Measurements from ENCODE around the gene NOP16.
A peak's percentile ranks its signal among the peaks of the same experiment; 100 is the strongest.

Gene NOP16

DNA sequence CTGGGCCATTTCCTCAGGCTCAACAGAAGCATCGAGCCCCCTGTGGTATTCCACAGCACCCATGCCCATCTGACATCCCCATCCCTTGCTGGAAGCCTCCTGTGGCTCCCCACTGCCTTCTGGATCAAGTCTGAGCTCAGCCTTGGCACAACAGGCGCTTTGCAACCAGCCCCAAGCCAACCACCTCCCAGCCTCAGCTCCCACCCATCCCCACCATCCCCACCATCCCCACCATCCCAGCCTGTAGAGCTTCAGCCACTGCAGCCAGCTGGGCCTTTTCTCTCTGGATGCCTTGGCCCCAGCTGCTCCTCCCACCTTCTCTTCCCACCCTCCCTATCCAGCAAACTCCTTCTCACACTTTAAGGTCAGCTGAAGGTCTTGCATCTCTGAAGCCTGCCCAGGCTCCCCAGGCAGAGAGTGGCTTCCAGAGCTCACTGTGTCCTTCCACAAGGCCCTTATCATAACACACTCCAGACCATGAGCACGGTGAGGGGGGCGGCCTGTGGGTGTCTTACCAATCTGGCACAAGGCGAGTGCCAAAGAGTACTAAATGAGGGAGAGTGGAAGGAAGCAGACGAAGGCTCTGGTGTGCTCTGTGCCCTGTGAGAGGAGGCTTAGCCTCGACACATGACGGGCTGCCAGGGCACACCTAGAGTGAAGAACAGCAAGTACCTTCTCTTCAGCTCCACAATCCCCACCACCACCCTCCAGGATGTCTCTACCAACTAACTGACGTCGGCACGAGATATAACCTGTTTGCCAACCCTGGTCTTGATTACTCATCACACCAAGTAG, 6.7 kb upstream of the NOP16 start:
- no peak overlapping the region for H3K27ac ChIP-seq (ENCODE audit: low read depth, low read length)
- 93% methylated on average over 11 of the region's 11 CpGs for WGBS
- peaks cover 9% of the 10 kb centered on the region; the same call in 1 of the 2 replicates for H3K36me3 ChIP-seq (ENCODE audit: insufficient read depth, low read length)
- no peaks in the 10 kb centered on the region for H3K27me3 ChIP-seq (ENCODE audit: insufficient read depth, low read length)
- no peaks in the 10 kb centered on the region for H3K9me3 ChIP-seq (ENCODE audit: insufficient read depth, low read depth, low read length)
- H3K4me3 ChIP-seq (ENCODE audit: low read length), result no peak overlapping the region
- no peaks in the 10 kb centered on the region for H3K4me1 ChIP-seq (ENCODE audit: insufficient read depth, low read length)
- no peak overlapping the region for H3K9ac ChIP-seq (ENCODE audit: low read depth, low read length)

DNA sequence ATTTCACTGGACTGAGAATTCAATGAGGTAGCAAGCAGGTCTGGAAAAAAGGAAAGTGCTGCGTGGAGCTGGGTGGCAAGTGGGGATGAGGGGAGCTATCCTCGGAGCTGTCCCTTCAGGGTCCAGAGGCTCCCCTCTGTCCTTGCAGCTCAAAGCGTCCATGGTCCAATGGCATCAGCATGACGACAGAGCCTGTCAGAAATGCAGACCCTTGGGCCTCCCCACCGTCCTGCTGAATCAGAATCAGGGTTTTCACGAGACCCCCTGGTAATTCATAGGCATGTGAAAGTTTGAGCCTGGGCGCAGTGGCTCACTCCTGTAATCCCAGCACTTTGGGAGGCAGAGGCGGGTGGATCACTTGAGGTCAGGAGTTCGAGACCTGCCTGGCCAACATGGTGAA, 5.7 kb upstream of the NOP16 start:
- Histone ChIP-seq H3K36me3 (ENCODE audit: insufficient read depth, low read length) (peaks cover 9% of the 10 kb centered on the region; the same call in 1 of the 2 replicates), H3K27ac (ENCODE audit: low read depth, low read length) (no peak overlapping the region), H3K27me3 (ENCODE audit: insufficient read depth, low read length) (no peaks in the 10 kb centered on the region), H3K9me3 (ENCODE audit: insufficient read depth, low read depth, low read length) (no peaks in the 10 kb centered on the region), H3K9ac (ENCODE audit: low read depth, low read length) (no peak overlapping the region), H3K4me1 (ENCODE audit: insufficient read depth, low read length) (no peaks in the 10 kb centered on the region), H3K4me3 (ENCODE audit: low read length) (no peak overlapping the region)
- WGBS, result 94% methylated on average over 9 of the region's 9 CpGs

DNA sequence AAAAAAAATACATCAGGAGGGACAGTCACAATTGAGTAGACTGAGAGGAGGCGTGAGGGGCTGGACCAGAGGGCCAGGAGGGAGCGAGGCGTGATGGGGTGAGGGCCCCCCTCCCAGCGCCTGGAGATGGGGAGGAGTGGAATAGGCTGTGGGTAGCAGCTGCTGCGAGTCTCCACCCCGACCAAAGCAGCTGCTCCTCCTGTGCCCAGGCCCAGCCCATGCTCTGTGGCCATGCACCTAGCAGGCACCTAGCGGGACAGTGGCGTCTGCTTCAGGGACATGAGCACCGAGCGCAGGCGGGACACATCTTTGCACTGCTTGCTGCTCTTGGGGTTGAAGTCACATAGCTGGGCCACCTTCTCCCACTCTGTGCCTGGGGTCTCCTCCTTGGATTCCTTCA, 4.1 kb upstream of the NOP16 start:
- H3K9ac ChIP-seq (ENCODE audit: low read depth, low read length), result no peak overlapping the region
- WGBS, result 91% methylated on average over 11 of the region's 11 CpGs

DNA sequence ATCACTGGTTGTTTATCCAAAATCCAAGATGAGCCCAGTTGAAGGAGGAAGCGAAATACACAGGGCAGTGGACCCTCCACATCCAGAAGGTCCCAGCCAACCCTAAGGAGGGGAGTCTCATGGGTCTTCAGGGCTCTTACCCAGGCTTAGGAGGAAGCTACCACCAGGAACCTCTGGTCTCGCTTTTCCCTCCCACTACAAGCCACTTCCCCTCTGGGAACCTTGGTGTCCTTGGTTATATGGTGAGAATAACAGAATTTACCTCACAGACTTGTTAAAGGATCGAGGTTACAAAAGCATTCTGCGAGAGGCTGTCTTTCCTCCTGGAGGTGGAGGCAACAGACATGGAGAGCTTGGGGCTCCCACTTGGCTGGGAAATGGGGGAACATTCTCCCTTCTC, 3.6 kb upstream of the NOP16 start:
- peaks cover 11% of the 10 kb centered on the region for H3K36me3 ChIP-seq (ENCODE audit: insufficient read depth, low read length)
- H3K4me3 ChIP-seq (ENCODE audit: low read length), result no peak overlapping the region
- H3K27ac ChIP-seq (ENCODE audit: low read depth, low read length), result no peak overlapping the region

More for the DNA sequence above, 4.1 kb upstream of the NOP16 start:
- Histone ChIP-seq H3K9me3 (ENCODE audit: insufficient read depth, low read depth, low read length) (no peaks in the 10 kb centered on the region), H3K4me1 (ENCODE audit: insufficient read depth, low read length) (no peaks in the 10 kb centered on the region), H3K4me3 (ENCODE audit: low read length) (no peak overlapping the region), H3K27ac (ENCODE audit: low read depth, low read length) (no peak overlapping the region), H3K27me3 (ENCODE audit: insufficient read depth, low read length) (no peaks in the 10 kb centered on the region), H3K36me3 (ENCODE audit: insufficient read depth, low read length) (peaks cover 9% of the 10 kb centered on the region; the same call in 1 of the 2 replicates)

DNA sequence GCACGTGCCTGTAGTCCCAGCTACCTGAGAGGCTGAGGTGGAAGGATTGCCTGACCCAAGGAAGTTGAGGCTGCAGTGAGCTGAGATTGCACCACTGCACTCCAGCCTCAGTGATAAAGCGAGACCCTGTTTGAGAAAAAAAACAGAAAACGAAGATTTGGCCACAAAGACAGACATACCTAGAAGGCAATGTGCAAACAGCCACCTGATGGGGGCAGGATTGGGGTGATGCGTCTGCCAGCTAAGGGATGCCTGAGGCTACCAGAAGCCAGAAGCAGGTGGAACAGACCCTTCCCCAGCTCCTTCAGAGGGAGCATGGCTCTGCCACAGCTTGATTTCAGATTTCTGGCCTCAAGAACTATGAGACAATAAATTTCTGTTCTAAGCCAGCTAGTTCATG, 3.1 kb upstream of the NOP16 start:
- H3K27ac ChIP-seq (ENCODE audit: low read depth, low read length), result no peak overlapping the region
- peaks cover 16% of the 10 kb centered on the region for H3K36me3 ChIP-seq (ENCODE audit: insufficient read depth, low read length)
- WGBS, result 89% methylated on average over 4 of the region's 4 CpGs
- no peak overlapping the region for H3K4me3 ChIP-seq (ENCODE audit: low read length)
- H3K9me3 ChIP-seq (ENCODE audit: insufficient read depth, low read depth, low read length), result no peaks in the 10 kb centered on the region
- H3K4me1 ChIP-seq (ENCODE audit: insufficient read depth, low read length), result peaks cover 7% of the 10 kb centered on the region
- no peaks in the 10 kb centered on the region for H3K27me3 ChIP-seq (ENCODE audit: insufficient read depth, low read length)
- no peak overlapping the region for H3K9ac ChIP-seq (ENCODE audit: low read depth, low read length)

More for the DNA sequence above, 3.6 kb upstream of the NOP16 start:
- Histone ChIP-seq H3K9me3 (ENCODE audit: insufficient read depth, low read depth, low read length) (no peaks in the 10 kb centered on the region), H3K4me1 (ENCODE audit: insufficient read depth, low read length) (peaks cover 5% of the 10 kb centered on the region), H3K9ac (ENCODE audit: low read depth, low read length) (no peak overlapping the region), H3K27me3 (ENCODE audit: insufficient read depth, low read length) (no peaks in the 10 kb centered on the region)
- 77% methylated on average over 4 of the region's 4 CpGs for WGBS

DNA sequence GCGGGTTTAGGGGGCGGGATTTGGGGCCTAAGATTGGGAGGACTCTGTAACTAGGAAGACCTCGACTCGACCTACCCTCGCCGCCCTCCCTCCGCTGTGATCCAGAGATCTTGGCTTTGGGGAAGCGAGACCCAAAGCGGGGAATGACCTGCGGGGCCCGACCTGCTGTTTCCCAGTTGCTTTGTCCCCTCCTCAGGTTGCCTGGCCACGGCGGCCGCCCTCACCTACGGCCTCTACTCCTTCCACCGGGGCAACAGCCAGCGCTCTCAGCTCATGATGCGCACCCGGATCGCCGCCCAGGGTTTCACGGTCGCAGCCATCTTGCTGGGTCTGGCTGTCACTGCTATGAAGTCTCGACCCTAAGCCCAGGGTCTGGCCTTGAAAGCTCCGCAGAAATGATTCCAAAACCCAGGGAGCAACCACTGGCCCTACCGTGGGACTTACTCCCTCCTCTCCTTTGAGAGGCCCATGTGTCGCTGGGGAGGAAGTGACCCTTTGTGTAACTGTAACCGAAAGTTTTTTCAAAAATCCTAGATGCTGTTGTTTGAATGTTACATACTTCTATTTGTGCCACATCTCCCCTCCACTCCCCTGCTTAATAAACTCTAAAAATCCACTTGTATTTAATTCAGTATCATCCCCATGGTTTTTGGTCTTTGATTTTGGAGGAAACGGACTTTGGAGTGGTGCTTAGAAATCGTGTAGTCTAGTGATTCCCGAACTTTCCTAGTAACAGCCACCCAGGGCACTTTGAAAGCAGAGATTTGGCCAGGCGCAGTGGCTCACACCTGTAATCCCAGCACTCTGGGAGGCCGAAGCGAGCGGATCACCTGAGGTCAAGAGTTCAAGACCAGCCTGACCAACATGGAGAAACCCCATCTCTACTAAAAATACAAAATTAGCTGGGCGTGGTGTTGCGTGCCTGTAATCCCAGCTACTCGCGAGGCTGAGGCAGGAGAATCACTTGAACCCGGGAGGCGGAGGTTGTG, 1.0 kb upstream of the NOP16 start:
- peak overlapping the region; percentile 90 for H3K4me3 ChIP-seq (ENCODE audit: low read length)
- peaks cover 7% of the 10 kb centered on the region for H3K4me1 ChIP-seq (ENCODE audit: insufficient read depth, low read length)
- H3K36me3 ChIP-seq (ENCODE audit: insufficient read depth, low read length), result peaks cover 37% of the 10 kb centered on the region
- peak overlapping the region; percentile 98 for H3K9ac ChIP-seq (ENCODE audit: low read depth, low read length)
- no peaks in the 10 kb centered on the region for H3K27me3 ChIP-seq (ENCODE audit: insufficient read depth, low read length)
- WGBS, result 30% methylated on average over 40 of the region's 41 CpGs
- H3K9me3 ChIP-seq (ENCODE audit: insufficient read depth, low read depth, low read length), result no peaks in the 10 kb centered on the region
- H3K27ac ChIP-seq (ENCODE audit: low read depth, low read length), result peak overlapping the region; percentile 87

DNA sequence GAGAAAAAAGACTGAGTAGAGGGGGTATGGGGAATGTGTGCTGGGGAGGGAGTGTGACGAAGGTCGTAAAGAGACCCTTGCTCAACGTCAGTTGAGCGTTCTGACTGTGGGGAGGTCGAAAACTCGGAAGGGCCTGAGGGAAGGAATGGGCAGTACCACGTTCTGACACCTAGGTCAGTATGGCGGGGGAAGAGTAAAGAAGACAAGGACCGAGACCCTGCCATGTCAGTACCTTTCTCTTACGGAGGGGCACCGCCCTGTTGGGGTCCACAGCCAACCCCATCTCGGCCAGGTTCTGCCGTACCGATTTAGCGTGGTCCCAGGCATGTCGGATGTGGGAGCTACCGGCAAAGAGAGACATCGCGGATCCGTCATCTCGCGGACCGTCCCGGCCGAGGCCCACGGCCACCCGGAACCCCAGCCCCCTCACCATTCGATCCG, 375 bp downstream of the NOP16 start:
- Histone ChIP-seq H3K4me1 (ENCODE audit: insufficient read depth, low read length) (peaks cover 7% of the 10 kb centered on the region), H3K27me3 (ENCODE audit: insufficient read depth, low read length) (no peaks in the 10 kb centered on the region), H3K27ac (ENCODE audit: low read depth, low read length) (peak overlapping the region; percentile 75), H3K9me3 (ENCODE audit: insufficient read depth, low read depth, low read length) (no peaks in the 10 kb centered on the region), H3K36me3 (ENCODE audit: insufficient read depth, low read length) (peaks cover 51% of the 10 kb centered on the region), H3K4me3 (ENCODE audit: low read length) (peak overlapping the region; percentile 90), H3K9ac (ENCODE audit: low read depth, low read length) (peak overlapping the region; percentile 98)
- under 1% methylated on average over 29 of the region's 29 CpGs for WGBS

DNA sequence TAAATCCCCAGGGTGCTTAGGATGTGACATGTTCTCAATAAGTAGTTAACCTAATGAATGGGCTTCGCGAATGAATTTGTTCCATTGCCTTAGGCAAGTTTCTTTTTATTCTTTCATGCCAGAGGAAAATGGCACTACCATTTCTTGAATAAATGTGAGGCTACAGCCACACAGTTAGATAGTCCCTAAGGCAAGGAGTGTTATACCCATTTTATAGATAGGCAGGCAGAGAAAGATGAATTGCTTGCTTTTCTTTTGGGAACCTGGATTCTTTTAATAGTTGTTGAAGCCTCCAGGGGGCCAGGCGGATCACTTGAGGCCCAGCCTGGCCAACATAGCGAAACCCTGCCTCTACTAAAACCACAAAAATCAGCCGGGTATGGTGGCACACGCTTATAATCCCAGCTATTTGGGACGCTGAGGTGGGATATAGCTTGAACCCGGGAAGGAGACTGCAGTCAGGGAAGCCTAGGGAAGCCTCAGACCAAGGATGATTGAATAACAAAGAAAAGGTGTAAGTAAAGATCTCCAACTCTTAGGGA, 943 bp downstream of the NOP16 start:
- Histone ChIP-seq H3K27me3 (ENCODE audit: insufficient read depth, low read length) (no peaks in the 10 kb centered on the region), H3K27ac (ENCODE audit: low read depth, low read length) (peak overlapping the region; percentile 75; the same call in 1 of the 2 replicates), H3K4me1 (ENCODE audit: insufficient read depth, low read length) (peaks cover 7% of the 10 kb centered on the region), H3K9ac (ENCODE audit: low read depth, low read length) (peak overlapping the region; percentile 98), H3K4me3 (ENCODE audit: low read length) (peak overlapping the region; percentile 90), H3K36me3 (ENCODE audit: insufficient read depth, low read length) (peaks cover 57% of the 10 kb centered on the region), H3K9me3 (ENCODE audit: insufficient read depth, low read depth, low read length) (no peaks in the 10 kb centered on the region)
- 29% methylated on average over 8 of the region's 8 CpGs for WGBS

DNA sequence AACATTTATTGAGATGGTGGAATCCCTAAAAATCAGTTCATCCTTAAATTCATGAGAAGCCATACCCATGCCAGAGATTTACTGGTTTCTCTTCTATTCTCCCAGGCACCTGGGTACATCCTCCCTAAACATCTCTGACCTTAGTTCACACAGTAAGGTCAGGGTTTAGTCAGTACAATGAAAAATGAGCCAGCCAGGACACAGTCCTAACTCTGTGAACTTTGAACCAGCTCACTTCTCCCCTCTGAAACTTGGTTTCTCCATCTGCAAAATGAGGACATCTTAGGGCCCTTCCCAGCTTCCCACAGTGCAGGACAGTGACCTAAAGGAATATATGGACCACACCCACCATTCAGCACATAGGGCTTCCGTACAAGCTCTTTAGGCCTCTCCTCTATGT, 1.9 kb downstream of the NOP16 start:
- H3K4me3 ChIP-seq (ENCODE audit: low read length), result peak overlapping the region; percentile 16
- no peaks in the 10 kb centered on the region for H3K9me3 ChIP-seq (ENCODE audit: insufficient read depth, low read depth, low read length)
- H3K9ac ChIP-seq (ENCODE audit: low read depth, low read length), result no peak overlapping the region
- 100% methylated on average over 1 of the region's 1 CpG for WGBS
- peaks cover 60% of the 10 kb centered on the region for H3K36me3 ChIP-seq (ENCODE audit: insufficient read depth, low read length)
- H3K4me1 ChIP-seq (ENCODE audit: insufficient read depth, low read length), result peaks cover 7% of the 10 kb centered on the region
- H3K27ac ChIP-seq (ENCODE audit: low read depth, low read length), result no peak overlapping the region
- no peaks in the 10 kb centered on the region for H3K27me3 ChIP-seq (ENCODE audit: insufficient read depth, low read length)

DNA sequence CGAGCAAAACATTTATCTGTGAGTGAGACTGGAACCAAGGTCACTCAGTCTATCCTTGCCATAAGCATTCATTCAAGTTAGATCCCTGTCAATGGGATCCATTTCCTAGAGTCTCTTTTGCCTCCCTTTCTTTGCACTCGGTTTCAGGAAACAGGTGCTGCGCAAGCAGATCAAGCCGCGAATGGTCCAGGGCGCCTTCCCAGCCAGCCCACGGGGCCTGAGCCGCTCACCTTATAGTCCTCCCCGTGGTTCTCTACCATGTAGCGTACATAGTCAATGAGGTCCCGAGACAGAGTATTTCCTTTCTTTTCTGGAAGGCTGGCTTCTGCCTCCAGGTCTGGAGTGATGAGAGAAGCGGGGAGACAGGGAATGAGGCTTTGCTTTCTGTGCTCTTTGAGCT, 3.4 kb downstream of the NOP16 start:
- Histone ChIP-seq H3K4me1 (ENCODE audit: insufficient read depth, low read length) (peaks cover 7% of the 10 kb centered on the region), H3K27ac (ENCODE audit: low read depth, low read length) (no peak overlapping the region), H3K9ac (ENCODE audit: low read depth, low read length) (no peak overlapping the region), H3K36me3 (ENCODE audit: insufficient read depth, low read length) (peaks cover 66% of the 10 kb centered on the region), H3K9me3 (ENCODE audit: insufficient read depth, low read depth, low read length) (no peaks in the 10 kb centered on the region), H3K27me3 (ENCODE audit: insufficient read depth, low read length) (no peaks in the 10 kb centered on the region), H3K4me3 (ENCODE audit: low read length) (no peak overlapping the region)
- 97% methylated on average over 12 of the region's 12 CpGs for WGBS
